Measurements from ENCODE around the gene CABLES2.
A peak's percentile ranks its signal among the peaks of the same experiment; 100 is the strongest.

The CABLES2 gene

GRCh38 chr20:62345681-62346370 lies 61.3 kb downstream of the CABLES2 start:
- no peak for DNase-seq (ENCODE audit: low spot score)
- peak overlapping the region; percentile 61 for H3K27ac ChIP-seq
- ChIA-PET CTCF (interaction anchor here (0.6 to 0.8 kb wide), 3 partner anchors 15 to 37 kb away, joined by 3 to 7 read pairs (median 4); no protein-coding TSS in a partner anchor), POLR2A (ENCODE audit: low non-redundant PET) (no interaction called here)
- no peak for TF ChIP-seq CTCF (conservative IDR thresholded peaks at IDR 0.05; ENCODE audit: low read depth)

- CTCF ChIA-PET, result interaction anchor here (1.5 kb wide), 1 partner anchor 14 kb away, joined by 3 read pairs; no protein-coding TSS in a partner anchor
These were observed 62.3 kb downstream of the CABLES2 start for GRCh38 chr20:62344782-62345181.

GRCh38 chr20:62344092-62344491 lies 63.0 kb downstream of the CABLES2 start:
- TF ChIP-seq CTCF (conservative IDR thresholded peaks at IDR 0.05; ENCODE audit: low read depth), result no peak
- CTCF ChIA-PET, result interaction anchor here (0.6 to 1.5 kb wide), 2 partner anchors 8 to 14 kb away, joined by 3 read pairs; no protein-coding TSS in a partner anchor
- no peak for DNase-seq (ENCODE audit: low spot score)
- peak overlapping the region; percentile 61 for H3K27ac ChIP-seq
- POLR2A ChIA-PET (ENCODE audit: low non-redundant PET), result interaction anchor here (0.6 kb wide), 1 partner anchor 355 kb away, joined by 3 read pairs; no protein-coding TSS in a partner anchor

More at GRCh38 chr20:62344782-62345181, 62.3 kb downstream of the CABLES2 start:
- no peak for DNase-seq (ENCODE audit: low spot score)
- POLR2A ChIA-PET (ENCODE audit: low non-redundant PET), result no interaction called here
- TF ChIP-seq CTCF (conservative IDR thresholded peaks at IDR 0.05; ENCODE audit: low read depth), result no peak
- peak overlapping the region; percentile 61 for H3K27ac ChIP-seq

GRCh38 chr20:62342910-62343309 lies 64.2 kb downstream of the CABLES2 start:
- ChIA-PET CTCF (no interaction called here), POLR2A (ENCODE audit: low non-redundant PET) (no interaction called here)
- DNase-seq (ENCODE audit: low spot score), result no peak
- TF ChIP-seq CTCF (conservative IDR thresholded peaks at IDR 0.05; ENCODE audit: low read depth), result no peak
- H3K27ac ChIP-seq, result peak overlapping the region; percentile 46

GRCh38 chr20:62339647-62340062 lies 67.4 kb downstream of the CABLES2 start:
- peak overlapping the region; percentile 61 for H3K27ac ChIP-seq

More at GRCh38 chr20:62339647-62340062, 67.4 kb downstream of the CABLES2 start:
- ChIA-PET POLR2A (ENCODE audit: low non-redundant PET) (interaction anchor here (0.7 kb wide), 1 partner anchor 43 kb away, joined by 6 read pairs; no protein-coding TSS in a partner anchor), CTCF (interaction anchor here (0.6 to 1.0 kb wide), 5 partner anchors 9 to 399 kb away, joined by 3 to 4 read pairs (median 3); no protein-coding TSS in a partner anchor)
- no peak for DNase-seq (ENCODE audit: low spot score)
- no peak for TF ChIP-seq CTCF (conservative IDR thresholded peaks at IDR 0.05; ENCODE audit: low read depth)

All from RWPE1 (cell line).